K562 (cell line): ENCODE results near the gene BIN1.

ENCODE experiments used
- CTCF ChIP-seq, 3 experiments: IDR thresholded peaks in 2 of 3; conservative IDR thresholded peaks in 1 of 3; 2 replicates each; pipeline ENCODE4 v1.5.1; 2011 to 2012; ENCODE audit warnings: low read length in 3 of 3, mild to moderate bottlenecking in 3 of 3, control low read depth in 2 of 3, improper control_type of control experiment in 1 of 3, inconsistent platforms in 1 of 3, low read depth in 1 of 3, mixed read lengths in 1 of 3, moderate library complexity in 1 of 3; ENCODE audit not compliant: insufficient read depth in 2 of 3
- FOXA3 ChIP-seq, 2 experiments: fragments of 450-650 bp in 1 of 2; sonication (generic) in 1 of 2; formaldehyde crosslinking; IDR thresholded peaks in 1 of 2; conservative IDR thresholded peaks in 1 of 2; 2 replicates each; pipeline versions ENCODE4 v1.4.0 to v1.8.0; 2020 to 2022; ENCODE audit warnings: mild to moderate bottlenecking in 2 of 2, missing genetic modification reagents in 1 of 2
- POLR2A ChIP-seq: fragments of 450-650 bp; conservative IDR thresholded peaks from 2 replicates; pipeline ENCODE4 v1.6.1; 2016
- REST ChIP-seq, 2 experiments: fragments of 450-650 bp; formaldehyde crosslinking in 1 of 2; IDR thresholded peaks; 2 replicates each; pipeline versions ENCODE4 v1.4.0 to v1.6.1; 2014 to 2020; ENCODE audit warnings: mild to moderate bottlenecking in 2 of 2, borderline replicate concordance in 1 of 2, low read depth in 1 of 2
- ZNF12 ChIP-seq: sonication (generic); formaldehyde crosslinking; IDR thresholded peaks from 2 replicates; pipeline ENCODE4 v1.4.0; 2020; ENCODE audit warnings: mild to moderate bottlenecking, missing genetic modification reagents
- ZNF174 ChIP-seq: fragments of 250-450 bp; sonication (Bioruptor Pico); IDR thresholded peaks from 2 replicates; pipeline ENCODE4 v1.4.0; 2020; ENCODE audit warnings: mild to moderate bottlenecking

- TF ChIP-seq CTCF (IDR thresholded peaks at IDR 0.05 in 2 of 3, conservative IDR thresholded peaks at IDR 0.05 in 1 of 3; ENCODE audit: insufficient read depth in 2 of 3, low read depth in 1 of 3, low read length in 3 of 3) (no peak), REST (IDR thresholded peaks at IDR 0.05; ENCODE audit: borderline replicate concordance) (no peak), REST (CRISPR knock-in tag; IDR thresholded peaks at IDR 0.05; ENCODE audit: low read depth) (no peak), ZNF12 (CRISPR knock-in tag) (no peak), POLR2A (no peak), FOXA3 (CRISPR knock-in tag; conservative IDR thresholded peaks at IDR 0.05 in 1 of 2, IDR thresholded peaks at IDR 0.05 in 1 of 2) (no peak), ZNF174 (no peak)
Observed at GRCh38 chr2:127098711-127099110, 8.2 kb downstream of the BIN1 start.
